SKM-1 (cell line): ENCODE results near the gene CDK16.

ENCODE experiments used
- DNase-seq: peaks from one replicate; lab custom pipeline; 2025; ENCODE audit not compliant: unreplicated experiment; lab: John Stamatoyannopoulos, UW

Gene CDK16

DNA sequence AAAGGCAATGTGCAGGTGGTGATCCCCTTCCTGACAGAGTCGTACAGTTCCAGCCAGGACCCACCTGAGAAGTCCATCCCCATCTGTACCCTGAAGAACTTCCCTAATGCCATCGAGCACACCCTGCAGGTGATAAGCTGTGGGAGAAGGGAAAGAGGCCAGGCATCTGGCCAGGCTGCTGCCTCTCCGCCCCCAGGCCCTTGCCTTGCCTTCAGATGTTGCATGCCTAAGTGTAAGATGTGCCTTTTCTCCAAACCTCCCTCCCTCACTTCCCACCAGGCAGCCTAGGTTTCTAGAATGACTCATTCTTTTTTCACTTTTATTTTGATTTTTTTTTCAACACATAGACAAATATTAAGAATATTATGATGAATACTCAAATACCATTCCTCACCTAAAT is 12.2 kb upstream of the CDK16 start:
- DNase-seq, result no peak

DNA sequence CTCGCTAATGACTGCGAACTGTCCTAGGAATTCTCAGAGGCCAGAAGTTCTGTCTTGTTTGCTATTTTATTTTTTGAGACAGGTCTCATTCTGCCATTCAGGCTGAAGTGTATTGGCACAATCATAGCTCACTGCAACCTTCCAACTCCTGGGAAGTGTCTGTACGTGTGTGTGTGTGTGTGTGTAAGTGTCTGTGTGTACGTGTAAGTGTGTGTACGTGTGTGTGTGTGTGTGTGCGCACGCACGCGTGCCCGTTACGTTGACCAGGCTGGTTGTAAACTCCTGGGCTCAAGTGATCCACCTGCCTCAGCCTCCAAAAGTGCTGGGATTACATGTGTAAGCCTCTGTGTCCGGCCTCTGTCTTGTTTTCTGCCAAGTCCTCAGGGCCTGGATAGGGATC is 10.4 kb upstream of the CDK16 start:
- no peak for DNase-seq

DNA sequence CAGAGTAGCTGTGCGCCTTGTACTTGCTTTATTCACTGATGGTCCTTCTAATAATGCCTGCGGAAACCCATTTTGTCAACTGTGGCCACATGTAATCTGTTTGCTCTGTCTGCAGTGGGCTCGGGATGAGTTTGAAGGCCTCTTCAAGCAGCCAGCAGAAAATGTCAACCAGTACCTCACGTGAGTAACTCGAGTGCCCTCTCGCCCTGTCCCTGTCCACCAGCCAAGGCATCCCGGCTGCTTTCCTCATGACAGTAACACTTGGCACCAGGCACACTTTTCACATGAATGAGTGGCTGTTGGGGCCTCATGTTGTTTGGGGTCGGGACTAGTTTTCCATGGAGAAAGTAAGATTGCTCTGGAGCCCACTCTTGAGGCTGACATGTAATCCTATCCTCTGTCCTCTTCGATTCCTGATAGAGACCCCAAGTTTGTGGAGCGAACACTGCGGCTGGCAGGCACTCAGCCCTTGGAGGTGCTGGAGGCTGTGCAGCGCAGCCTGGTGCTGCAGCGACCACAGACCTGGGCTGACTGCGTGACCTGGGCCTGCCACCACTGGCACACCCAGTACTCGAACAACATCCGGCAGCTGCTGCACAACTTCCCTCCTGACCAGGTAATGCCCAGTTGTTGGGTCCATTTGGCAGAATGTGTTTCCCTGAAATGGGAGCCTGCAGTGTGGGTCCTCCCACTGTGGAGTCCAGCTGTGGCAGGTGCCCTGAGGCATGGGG is 8.8 kb upstream of the CDK16 start:
- DNase-seq, result no peak

DNA sequence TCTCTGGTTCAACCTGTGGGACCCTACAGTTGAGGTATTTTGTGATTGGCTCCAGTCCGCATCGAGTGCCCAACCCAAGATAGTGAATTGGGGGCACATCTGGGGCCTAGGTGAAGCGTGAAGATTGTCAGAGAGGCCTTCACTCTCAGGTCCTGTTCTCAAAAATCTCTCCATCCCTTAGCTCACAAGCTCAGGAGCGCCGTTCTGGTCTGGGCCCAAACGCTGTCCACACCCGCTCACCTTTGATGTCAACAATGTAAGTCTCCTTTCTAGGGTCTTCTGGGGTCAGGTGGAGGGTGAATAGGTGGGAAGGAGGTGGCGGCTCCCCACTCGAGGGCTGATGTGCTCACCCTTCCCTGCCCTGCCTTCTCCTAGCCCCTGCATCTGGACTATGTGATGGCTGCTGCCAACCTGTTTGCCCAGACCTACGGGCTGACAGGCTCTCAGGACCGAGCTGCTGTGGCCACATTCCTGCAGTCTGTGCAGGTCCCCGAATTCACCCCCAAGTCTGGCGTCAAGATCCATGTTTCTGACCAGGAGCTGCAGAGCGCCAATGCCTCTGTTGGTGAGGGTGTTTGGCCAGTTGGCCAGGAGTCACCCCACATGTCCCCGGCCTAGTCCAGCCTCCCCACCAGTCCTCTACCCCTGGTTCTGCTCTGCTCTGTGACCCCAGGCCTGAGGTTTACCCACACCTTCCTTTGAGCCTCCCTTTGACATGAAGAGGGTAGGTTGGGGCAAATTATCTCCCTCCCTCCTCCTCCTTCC is 7.6 kb upstream of the CDK16 start:
- no peak for DNase-seq

DNA sequence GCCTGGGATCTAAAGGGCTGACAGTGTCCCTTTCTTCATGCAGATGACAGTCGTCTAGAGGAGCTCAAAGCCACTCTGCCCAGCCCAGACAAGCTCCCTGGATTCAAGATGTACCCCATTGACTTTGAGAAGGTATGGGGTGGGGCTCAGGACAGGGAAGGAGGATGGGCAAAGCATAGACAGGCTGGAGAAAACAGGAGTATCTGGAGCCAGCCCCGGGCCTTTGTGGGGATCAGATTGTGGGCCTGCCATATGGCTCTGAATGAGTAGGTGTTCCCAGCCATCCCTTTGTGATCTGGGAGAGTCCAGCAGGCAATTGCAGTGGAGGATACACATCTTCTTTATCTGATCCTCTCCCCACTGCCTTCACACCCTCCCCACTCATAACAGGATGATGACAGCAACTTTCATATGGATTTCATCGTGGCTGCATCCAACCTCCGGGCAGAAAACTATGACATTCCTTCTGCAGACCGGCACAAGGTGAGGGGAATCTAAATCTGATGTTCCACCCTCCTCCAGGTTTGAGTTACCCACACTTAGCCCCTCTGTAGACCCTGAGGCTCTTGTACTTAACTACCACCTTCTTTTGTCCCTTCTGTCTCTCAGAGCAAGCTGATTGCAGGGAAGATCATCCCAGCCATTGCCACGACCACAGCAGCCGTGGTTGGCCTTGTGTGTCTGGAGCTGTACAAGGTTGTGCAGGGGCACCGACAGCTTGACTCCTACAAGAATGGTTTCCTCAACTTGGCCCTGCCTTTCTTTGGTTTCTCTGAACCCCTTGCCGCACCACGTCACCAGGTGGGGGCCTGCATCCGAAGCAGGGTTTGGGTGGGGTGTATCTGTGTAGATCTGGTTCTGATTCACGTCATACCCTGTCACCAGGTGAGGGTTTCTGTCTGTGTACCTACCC is 5.8 kb upstream of the CDK16 start:
- no peak for DNase-seq

DNA sequence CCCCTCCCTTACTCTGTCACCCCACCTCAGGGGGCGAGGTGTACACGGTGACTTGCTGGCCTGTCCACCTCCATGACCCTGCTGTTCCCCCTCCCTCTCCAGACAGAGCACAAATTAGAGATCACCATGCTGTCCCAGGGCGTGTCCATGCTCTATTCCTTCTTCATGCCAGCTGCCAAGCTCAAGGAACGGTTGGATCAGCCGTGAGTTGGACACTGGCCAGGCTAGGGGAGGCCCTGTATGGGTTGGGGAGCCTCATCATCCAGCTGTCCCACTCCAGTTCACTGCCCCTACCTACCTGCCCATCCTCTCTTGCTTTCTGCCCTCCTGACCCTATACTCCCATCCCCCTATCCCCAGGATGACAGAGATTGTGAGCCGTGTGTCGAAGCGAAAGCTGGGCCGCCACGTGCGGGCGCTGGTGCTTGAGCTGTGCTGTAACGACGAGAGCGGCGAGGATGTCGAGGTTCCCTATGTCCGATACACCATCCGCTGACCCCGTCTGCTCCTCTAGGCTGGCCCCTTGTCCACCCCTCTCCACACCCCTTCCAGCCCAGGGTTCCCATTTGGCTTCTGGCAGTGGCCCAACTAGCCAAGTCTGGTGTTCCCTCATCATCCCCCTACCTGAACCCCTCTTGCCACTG is 3.9 kb upstream of the CDK16 start:
- DNase-seq, result no peak

DNA sequence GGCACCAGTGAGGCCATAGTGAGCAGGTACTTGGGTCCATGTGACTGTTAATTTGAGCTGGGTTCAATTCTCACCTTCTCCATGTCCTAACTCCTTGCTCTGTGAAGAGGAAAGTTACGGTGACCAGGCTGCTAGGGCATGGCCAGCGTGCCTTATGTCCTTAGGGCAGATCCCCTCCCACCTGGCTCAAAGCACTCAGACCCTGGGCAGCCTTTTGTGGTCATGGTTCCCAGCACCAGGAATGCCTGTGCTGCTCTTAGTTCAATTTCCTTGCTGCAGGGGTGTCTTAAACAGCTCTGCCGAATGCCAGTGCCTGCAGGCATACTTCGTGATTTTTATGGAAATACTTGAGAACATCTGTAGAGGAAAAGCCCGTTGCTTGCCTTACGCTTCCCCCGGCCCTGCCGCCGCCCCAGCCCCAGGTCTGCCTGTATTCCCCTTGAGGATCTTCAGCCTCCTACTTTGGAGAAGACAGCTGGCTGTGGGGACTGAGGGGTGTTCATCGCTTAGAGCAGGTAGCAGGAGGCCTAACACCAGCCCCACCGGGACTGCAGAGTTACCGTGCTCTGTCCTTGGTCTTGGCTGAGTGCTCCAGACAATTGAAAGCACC is 3.1 kb upstream of the CDK16 start:
- DNase-seq, result no peak

DNA sequence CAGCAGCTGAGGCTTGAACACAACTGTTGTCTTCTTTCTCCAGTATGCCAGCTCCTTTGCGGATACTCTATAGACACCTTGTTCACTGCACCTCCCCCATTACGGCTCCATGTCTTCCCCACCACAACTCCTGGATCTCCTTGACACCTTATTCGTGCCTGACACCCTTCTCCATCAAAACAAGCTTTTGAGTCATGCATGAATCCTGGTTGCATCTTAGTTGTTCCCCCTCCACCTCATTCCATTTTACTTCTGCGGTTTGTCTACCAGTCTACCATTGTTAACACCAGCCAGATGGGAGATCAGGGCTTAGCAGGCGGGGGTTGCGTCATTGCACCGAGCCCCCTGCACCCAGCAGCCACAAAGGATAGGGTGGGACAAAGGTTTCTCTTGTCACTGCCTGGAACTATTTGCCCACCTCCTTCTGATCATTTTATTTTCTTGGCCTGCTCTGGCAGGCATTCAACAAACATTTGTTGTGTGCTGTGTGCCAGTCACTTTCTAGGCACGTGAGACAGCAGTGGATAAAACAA is 2.0 kb upstream of the CDK16 start:
- DNase-seq, result no peak

DNA sequence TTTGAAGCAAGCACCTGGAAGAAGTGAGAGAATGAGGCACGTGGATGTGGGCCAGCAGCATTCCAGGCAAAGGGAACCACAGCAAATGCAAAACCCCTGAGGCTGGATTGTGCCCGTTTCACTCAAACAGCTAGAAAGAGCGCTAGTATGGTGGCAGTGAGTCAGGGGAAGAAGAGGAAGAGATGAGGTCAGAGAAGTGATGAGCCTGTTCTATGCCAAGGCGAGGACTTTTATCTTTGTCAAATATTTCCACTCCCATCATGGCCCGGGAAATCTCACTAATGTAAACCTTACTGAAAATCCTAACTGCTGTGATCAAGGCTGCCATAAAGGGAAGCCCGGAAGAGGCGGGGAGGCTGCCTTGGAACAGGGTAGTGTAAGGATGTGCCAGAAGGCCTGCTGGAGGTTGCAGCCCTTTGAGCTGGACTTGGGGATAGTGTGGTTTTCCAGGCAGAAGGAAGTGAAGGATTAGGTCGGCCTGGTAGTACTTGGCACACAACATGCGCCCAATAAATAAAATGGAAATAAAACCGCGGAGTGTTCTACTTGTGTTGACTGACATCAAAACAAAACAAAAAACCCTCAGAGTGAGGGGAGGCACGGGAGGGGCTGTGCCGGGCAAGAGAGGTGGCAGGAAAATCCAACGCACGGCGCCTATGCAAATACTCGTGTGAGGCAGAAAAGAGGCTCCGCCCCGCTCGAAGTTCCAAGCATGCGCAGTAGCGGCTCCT is 1.2 kb upstream of the CDK16 start:
- no peak for DNase-seq

DNA sequence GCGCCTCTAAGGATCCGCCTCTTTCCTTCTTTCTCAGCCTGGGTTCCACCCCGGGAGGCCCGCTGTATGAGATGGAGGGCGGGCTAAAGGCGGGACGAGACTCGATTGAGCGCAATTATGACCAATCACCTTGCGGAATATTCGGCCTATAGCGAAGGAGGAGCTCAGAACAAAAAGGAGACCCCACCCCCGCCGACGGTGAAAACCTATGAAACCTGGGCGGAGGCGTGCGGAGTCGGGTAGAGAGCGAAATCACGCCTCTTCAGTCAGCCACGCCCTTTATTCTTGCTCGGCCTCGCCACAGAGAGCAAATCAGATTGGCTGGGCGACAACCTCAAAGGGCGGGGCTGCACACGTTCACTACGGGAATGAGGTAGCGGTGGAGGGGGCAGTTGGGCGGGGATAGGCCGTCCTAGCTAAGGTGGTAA is 615 bp upstream of the CDK16 start:
- DNase-seq, result peak; percentile 97

DNA sequence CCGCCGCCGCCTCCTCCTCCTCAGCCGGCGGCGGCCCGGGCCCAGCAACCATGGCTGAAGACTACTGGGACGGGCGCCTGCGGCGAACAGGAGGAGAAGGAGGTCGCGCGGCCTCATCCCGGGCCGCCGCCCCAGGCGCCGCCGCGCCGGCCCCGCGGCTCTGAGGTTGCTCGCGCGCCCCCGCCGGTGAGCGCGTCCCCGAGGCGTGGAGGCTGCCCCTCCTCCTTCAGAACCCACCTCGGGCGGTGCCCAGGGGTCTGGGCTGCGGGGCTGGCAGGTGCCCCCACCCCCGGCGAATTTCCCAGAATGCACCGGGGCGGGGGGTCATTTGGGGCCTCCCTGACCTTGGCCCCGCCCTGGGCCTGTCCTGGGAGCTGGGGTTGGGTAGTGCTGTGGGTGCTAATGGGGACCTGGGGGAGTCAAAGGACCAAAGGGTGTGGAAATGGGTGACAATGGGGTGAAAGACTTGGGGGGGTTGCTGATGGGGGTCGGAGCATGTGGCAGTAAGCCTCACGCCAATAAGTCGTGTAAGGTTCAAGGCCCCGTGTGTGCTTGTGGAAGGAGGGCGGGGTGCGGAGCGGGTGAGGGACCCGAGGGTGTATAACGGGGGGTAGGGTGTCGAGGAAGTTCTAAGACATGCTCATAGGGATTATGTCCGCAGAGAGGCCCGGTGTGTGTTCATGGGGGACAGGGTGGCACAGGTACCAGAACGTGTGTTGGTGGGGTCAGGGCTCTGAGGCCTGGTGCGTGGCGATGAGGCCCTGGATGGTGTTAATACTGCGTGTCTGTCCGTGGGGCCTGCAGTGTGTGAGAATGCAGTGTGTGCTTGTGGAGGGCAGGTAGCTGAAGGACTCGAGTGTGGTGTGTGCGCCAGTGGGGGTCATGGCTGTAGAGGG is 687 bp downstream of the CDK16 start:
- no peak for DNase-seq

DNA sequence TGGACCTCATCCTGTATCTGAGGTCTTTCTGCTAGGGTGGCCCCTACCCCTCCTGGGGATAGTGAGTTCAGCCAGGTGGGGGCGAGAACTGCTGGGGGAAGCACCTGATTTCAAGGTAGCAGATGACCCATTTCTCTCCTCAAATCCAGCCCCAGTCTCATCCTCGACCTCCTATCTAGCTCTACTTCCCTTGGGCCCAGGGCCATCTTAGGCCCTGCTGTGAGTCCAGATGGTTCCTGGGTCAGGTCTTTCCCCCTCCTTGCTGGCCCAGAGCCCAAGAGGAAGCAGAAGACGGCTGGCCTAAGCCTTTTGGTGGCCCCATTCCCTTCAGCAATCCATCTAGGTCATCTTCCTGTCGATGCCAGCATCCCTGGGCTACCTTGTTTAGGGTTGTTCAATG is 3.3 kb downstream of the CDK16 start:
- no peak for DNase-seq

DNA sequence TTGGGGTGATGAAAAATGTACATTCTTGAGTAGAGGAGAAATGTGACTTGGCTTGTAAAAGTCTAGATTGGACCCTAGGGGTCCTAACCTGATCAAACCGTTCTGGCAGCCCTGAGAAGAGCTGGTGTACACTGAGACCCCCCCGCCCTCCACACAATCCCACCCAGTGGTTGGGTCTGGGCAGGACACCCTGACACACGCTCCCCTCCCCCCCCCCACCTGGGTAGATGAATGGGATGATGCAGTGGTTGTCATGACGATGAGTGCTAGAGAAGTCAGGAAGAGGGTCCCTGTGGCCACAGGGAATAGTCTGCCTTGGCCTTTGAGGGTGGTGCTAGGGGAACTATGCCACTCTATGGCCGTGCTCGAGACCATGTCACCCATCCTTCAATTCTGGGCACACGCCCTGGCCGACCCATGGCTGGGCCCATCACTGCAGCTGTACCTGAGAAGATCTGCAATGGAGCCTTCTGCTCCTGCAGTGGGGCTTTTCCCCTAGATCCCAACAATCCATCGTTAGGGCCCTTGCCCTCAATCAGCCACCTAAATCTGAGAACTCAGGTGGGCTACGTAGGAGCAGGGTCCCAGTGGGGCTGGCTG is 4.4 kb downstream of the CDK16 start:
- no peak for DNase-seq

DNA sequence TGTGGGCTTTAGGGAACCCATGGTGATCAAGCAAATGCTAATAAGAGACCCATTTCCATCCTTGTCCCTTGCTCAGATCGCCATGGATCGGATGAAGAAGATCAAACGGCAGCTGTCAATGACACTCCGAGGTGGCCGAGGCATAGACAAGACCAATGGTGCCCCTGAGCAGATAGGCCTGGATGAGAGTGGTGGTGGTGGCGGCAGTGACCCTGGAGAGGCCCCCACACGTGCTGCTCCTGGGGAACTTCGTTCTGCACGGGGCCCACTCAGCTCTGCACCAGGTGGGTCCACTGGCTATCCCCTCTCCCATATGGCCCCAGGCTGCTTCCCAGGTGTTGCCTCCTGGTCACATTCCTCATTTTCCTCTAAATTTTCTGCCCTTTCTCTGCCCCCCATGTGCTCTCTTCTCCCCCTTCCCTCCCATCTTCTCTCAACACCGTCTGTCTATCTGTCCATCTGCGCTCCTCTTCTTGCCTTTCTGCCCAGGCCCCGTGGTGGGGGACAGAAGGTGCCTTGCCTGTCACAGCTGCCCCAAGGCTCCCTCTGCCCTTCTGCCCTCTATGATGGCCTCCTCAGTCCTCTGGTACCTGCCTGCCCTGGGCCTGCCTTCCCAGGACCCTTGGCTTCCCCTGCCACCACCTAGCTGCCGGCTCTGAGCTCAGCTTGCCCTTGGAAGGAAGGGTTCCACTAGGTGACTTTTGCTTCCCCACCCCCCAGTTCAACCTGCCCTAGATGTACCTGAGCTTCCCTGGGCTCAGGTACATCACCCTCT is 5.2 kb downstream of the CDK16 start:
- no peak for DNase-seq

DNA sequence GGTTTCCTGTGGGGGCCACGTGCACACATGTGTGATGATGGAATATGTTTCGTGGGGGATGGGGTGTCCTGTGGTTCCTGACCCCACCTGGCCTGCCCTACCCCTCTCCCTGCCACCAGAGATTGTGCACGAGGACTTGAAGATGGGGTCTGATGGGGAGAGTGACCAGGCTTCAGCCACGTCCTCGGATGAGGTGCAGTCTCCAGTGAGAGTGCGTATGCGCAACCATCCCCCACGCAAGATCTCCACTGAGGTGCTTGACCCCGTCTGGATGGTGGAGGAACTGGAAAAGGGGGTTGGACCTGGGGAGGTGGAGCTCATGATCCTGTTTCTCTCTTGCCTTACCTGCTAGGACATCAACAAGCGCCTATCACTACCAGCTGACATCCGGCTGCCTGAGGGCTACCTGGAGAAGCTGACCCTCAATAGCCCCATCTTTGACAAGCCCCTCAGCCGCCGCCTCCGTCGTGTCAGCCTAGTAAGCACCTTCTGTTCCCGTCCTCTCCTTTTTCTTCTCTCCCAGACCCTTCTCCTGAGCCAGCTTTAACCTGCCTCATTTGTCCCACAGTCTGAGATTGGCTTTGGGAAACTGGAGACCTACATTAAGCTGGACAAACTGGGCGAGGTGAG is 5.9 kb downstream of the CDK16 start:
- DNase-seq, result no peak

DNA sequence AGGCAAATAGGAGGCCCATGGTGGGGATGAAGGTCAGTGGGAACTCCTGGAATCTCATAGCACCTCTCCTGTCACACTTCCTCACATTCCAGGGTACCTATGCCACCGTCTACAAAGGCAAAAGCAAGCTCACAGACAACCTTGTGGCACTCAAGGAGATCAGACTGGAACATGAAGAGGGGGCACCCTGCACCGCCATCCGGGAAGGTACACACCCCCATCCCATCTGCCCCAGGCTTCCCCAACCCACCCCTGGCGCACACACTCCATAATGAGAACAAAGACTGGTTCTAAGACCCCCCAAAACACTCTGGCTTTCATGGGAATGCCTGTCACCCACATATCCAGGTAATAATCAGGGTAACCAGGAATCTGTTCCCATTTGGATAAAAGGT is 6.4 kb downstream of the CDK16 start:
- no peak for DNase-seq

DNA sequence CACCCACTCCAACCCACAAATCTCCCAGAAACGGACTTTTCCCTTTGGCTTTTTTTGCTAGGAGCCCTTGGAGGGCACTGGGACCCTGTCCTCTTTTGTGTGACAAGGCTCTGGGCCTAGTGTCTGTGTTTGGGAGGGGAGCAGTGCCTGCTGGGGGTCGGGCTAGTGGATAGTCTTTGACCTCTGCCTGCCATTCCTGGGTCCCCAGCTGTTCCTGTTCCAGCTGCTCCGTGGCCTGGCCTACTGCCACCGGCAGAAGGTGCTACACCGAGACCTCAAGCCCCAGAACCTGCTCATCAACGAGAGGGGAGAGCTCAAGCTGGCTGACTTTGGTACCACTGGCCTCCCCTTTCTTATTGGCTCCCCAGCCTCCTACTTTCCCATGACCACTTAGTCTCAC is 7.6 kb downstream of the CDK16 start:
- no peak for DNase-seq
